Type B pancreatic cell (in vitro differentiated cells): ENCODE results near the gene GRB10. TPM values are rescaled to one million over a fixed set of nuclear protein-coding genes. Genes with fewer than 3 reads are reported as not detected.

Source experiments
- DNase-seq: peaks from one replicate; pipeline ENCODE4 v3.0.0; 2021; ENCODE audit warnings: mixed read lengths; ENCODE audit not compliant: unreplicated experiment; ENCODE audit errors: extremely low spot score
- H3K27ac Mint-ChIP-seq: 2 replicates; pipeline ENCODE4 v1.8.0; 2021; ENCODE audit warnings: mild to moderate bottlenecking, mixed read lengths
- H3K27me3 Mint-ChIP-seq: 2 replicates; pipeline ENCODE4 v1.8.0; 2021; ENCODE audit warnings: mixed read lengths
- H3K36me3 Mint-ChIP-seq: 2 replicates; pipeline ENCODE4 v1.8.0; 2021; ENCODE audit warnings: mixed read lengths
- H3K4me1 Mint-ChIP-seq: one replicate; pipeline ENCODE4 v1.8.0; 2021; ENCODE audit warnings: mixed read lengths; ENCODE audit not compliant: unreplicated experiment
- H3K4me3 Mint-ChIP-seq: 2 replicates; pipeline ENCODE4 v1.8.0; 2021; ENCODE audit warnings: mild to moderate bottlenecking, mixed read lengths
- H3K9me3 Mint-ChIP-seq: 2 replicates; pipeline ENCODE4 v1.8.0; 2021; ENCODE audit warnings: mixed read lengths
- total RNA-seq: library from RNA; stranded (reverse); gene quantifications from 2 replicates; pipeline ENCODE4 v1.2.1, GENCODE V29; 2021; ENCODE audit warnings: low replicate concordance
- TF ChIP-seq, protein P1 (sequence below): fragments of 200-600 bp; sonication (generic); conservative IDR thresholded peaks from 2 replicates; pipeline ENCODE4 v1.5.0; 2021; ENCODE audit warnings: antibody characterized with exemption, mild to moderate bottlenecking

GRB10 gene
- total RNA-seq, 1 donor from 2014 or later, result 42.3 TPM

DNA sequence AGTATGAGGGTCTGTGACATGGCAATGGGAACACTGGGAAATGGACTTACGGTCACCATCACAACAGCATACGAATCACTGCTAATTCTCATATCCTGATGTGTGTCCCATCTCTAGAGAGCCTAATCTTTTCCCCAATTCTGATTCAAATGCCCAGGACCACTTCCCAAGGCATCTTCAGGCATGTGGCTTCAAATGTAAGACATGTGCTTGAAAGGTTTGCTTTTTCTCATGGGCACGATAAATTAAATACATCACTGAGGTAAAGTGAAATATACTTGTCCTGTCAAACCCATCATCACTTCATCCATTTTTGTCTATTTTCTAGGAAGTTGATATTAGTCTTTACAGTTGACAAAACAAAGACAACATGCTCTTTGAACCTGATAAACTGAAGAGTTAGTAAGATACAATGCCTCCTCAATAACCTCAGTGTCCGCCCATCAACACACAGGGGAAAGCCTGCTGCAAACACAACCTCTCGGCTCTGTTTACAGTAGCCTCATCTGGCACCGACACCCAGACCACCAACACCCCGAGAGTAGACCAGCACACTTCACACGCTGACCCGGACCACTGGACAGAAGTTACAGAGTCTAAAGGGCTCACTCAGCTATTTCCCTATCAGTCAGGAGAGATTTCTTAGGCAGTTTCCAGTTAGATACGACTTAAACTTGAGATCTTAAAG lies 24.8 kb downstream of the GRB10 start:
- Mint-ChIP-seq H3K36me3 (no peaks in the 10 kb centered on the region), H3K4me1 (peaks cover 6% of the 10 kb centered on the region), H3K9me3 (no peaks in the 10 kb centered on the region), H3K4me3 (no peak overlapping the region), H3K27me3 (no peaks in the 10 kb centered on the region), H3K27ac (no peak overlapping the region)
- TF ChIP-seq, protein P1, sequence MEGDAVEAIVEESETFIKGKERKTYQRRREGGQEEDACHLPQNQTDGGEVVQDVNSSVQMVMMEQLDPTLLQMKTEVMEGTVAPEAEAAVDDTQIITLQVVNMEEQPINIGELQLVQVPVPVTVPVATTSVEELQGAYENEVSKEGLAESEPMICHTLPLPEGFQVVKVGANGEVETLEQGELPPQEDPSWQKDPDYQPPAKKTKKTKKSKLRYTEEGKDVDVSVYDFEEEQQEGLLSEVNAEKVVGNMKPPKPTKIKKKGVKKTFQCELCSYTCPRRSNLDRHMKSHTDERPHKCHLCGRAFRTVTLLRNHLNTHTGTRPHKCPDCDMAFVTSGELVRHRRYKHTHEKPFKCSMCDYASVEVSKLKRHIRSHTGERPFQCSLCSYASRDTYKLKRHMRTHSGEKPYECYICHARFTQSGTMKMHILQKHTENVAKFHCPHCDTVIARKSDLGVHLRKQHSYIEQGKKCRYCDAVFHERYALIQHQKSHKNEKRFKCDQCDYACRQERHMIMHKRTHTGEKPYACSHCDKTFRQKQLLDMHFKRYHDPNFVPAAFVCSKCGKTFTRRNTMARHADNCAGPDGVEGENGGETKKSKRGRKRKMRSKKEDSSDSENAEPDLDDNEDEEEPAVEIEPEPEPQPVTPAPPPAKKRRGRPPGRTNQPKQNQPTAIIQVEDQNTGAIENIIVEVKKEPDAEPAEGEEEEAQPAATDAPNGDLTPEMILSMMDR, result no peak
- no peak for DNase-seq

DNA sequence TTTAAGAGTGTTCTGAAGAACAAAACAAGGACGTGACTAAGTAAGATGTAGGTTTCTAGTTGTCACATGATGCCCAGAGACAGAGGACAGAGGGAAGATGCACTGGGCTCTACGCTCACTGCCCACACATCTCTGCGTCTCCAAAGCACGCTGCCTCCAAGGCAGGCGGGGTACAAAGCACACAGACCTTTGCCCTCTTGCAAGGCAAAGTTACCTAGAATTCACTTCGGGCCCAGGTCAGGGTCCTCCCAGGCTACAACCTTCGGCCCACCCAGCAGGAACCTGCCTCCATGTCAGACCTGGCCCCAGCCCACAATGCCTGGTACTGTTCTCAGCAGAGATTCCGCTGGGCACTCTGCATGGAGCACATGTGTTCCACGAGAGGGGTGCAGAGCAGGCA lies 26.5 kb downstream of the GRB10 start:
- Mint-ChIP-seq H3K27ac (no peak overlapping the region), H3K4me3 (no peak overlapping the region), H3K36me3 (peaks cover 6% of the 10 kb centered on the region), H3K9me3 (no peaks in the 10 kb centered on the region), H3K27me3 (no peaks in the 10 kb centered on the region), H3K4me1 (peaks cover 12% of the 10 kb centered on the region)
- DNase-seq, result no peak
- TF ChIP-seq, protein P1, result no peak

DNA sequence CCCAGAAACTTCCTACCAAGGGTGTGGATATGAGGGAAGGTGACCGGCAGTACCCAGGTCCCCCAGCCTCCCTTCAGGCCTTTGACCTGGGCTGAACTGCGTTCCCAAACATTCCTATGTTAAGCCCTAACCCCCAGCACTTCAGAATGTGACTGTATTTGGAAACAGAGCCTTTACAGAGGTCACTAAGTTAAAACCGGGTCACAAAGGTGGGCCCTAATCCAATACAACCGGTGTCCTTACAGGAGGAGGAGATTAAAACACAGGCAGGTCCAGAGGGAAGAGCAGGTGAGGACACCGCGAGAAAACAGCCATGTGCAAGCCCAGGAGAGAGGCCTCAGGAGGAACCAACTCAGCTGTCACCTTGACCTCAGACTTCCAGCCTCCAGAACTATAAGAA lies 28.0 kb downstream of the GRB10 start:
- Mint-ChIP-seq H3K36me3 (peaks cover 12% of the 10 kb centered on the region), H3K4me3 (no peak overlapping the region), H3K4me1 (peaks cover 21% of the 10 kb centered on the region), H3K9me3 (no peaks in the 10 kb centered on the region), H3K27me3 (no peaks in the 10 kb centered on the region), H3K27ac (no peak overlapping the region)
- no peak for DNase-seq
- TF ChIP-seq, protein P1, result no peak

DNA sequence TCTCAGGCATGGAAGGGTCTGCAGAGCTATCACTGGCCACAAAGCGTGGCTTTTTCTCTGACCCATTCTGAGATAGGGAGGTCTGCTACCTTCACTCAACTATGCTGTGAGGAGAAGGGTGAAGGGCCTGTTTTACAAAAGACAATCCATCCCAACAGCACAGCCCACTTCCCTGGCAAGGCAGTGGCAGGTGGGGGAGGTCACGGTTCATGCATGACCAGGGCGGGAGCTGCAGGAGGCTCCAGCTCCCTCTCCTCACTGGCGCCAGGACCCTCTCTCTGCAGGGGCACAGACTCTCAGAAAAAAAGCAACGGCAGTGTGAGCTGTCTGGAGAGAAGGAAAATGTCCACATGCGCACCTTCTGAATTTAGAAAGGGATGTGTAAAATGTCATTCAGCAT lies 28.5 kb downstream of the GRB10 start:
- DNase-seq, result no peak
- H3K9me3 Mint-ChIP-seq, result no peaks in the 10 kb centered on the region
- H3K27me3 Mint-ChIP-seq, result no peaks in the 10 kb centered on the region
- TF ChIP-seq, protein P1, result no peak
- no peak overlapping the region for H3K4me3 Mint-ChIP-seq
- H3K36me3 Mint-ChIP-seq, result peaks cover 15% of the 10 kb centered on the region
- no peak overlapping the region for H3K27ac Mint-ChIP-seq
- H3K4me1 Mint-ChIP-seq, result peaks cover 24% of the 10 kb centered on the region

DNA sequence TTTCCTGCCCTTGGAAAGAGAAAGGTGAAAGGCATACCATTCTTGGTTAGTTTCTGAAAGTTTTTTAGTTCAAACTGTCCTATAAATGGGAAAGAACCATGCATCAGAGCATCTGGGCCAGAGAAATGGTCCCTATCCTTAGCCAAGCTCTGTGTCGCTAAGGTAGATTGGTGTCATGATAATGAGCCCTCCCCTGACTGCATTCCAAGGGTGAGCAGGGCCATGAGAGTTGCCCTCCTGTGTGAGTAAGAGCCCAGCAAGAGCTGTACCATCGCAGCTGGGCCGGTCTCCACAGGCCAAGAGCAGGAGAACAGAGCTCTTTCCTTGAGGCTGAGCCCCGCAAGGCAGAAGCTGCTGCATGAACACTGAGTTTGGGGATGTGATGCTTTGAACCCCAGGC lies 30.3 kb downstream of the GRB10 start:
- Mint-ChIP-seq H3K4me3 (no peak overlapping the region), H3K27me3 (no peaks in the 10 kb centered on the region), H3K4me1 (peaks cover 24% of the 10 kb centered on the region), H3K27ac (no peak overlapping the region), H3K36me3 (peaks cover 25% of the 10 kb centered on the region), H3K9me3 (no peaks in the 10 kb centered on the region)
- TF ChIP-seq, protein P1, result no peak
- DNase-seq, result no peak
